HG02943 (cell line): ENCODE measurements around the gene SAFB.
"Not testable (repeated sequence)": the region's sequence is repeated elsewhere in the genome, so short reads cannot be mapped to it uniquely, and the experiment has no call there.

Experiments used
- ATAC-seq: cut with Tn5 transposase; IDR thresholded peaks from one replicate; pipeline ENCODE4 v1.9.1; 2021; ENCODE audit warnings: mild to moderate bottlenecking, low read depth, moderate library complexity; ENCODE audit not compliant: unreplicated experiment

The SAFB gene

DNA sequence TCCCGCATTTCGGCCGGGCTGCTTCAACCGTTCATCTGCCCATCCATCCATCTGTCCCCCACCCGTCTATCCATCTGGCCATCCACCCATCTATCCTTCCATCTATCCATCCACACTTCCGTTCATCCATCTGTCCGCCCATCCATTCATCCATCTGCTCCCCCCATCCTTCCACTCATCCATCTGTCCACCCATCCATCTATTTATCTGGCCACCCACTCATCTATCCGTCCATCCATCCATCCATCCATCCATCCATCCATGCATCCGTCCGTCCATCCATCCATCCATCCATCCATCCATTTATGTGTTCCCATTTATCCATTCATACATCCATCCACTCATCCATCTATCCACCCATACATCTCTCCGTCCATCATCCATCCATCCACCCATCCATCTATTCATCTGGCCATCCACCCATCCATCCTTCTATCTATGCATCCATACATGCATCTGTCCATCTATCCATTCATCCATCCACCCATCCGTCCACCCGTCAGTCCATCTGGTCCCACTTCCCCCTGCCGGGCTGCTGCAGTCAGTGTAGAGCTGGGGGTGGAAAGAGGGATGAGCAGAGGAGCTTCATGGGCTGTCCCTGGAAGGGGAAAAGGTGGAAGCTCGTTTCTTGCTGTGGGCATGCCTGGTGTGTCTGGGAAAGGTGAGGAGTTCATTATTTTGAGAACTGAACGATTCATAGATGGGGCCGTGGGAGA, 58.7 kb downstream of the SAFB start:
- ATAC-seq: no peak

DNA sequence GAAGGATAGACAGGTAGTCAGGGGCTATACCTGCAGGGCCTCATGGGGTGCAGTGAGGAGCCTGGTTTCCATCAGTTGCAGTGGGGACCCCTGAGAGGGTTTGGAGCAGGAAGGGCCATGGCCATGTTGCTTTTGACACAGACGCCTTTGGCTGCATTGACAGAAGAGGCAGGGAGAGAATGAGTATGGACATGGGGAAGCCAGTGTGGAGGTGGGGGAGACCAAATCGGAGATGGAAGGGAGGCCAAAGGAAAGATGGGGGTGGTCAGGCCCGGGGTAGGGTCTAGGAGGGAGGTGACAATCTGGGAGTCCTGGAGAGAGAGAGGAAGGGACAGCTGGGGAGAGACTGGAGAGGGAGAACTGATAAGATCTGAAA, 59.2 kb downstream of the SAFB start:
- no peak for ATAC-seq

DNA sequence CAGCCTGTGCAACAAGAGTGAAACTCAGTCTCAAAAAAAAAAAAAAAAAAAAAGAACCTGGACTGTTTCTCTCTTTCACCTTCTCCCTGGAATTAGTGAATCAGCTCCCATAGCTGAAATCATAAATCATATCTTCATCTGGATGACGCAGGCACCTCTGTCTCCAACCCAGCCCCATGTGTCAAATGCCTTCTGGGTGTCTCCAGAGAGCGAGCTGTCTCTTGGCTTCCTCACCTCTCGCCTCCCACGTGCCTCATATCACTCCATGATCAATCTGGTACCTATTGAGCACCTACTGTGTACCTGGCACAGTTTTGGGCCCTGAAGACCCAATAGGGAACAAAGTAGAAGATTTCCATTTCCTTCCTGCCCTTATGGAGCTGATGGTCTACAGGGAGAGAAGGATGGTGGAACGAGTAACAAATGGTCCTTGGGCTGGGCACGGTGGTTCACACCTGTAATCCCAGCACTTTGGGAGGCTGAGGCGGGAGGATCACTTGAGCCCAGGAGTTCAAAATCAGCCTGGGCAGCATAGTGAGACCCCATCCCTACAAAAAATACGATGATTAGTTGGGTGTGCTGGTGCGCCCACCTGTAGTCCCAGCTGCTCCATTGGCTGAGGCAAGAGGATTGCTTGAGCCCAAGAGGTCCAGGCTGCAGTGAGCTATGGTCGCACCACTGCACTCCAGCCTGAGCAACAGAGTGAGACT, 60.4 kb downstream of the SAFB start:
- no peak for ATAC-seq

DNA sequence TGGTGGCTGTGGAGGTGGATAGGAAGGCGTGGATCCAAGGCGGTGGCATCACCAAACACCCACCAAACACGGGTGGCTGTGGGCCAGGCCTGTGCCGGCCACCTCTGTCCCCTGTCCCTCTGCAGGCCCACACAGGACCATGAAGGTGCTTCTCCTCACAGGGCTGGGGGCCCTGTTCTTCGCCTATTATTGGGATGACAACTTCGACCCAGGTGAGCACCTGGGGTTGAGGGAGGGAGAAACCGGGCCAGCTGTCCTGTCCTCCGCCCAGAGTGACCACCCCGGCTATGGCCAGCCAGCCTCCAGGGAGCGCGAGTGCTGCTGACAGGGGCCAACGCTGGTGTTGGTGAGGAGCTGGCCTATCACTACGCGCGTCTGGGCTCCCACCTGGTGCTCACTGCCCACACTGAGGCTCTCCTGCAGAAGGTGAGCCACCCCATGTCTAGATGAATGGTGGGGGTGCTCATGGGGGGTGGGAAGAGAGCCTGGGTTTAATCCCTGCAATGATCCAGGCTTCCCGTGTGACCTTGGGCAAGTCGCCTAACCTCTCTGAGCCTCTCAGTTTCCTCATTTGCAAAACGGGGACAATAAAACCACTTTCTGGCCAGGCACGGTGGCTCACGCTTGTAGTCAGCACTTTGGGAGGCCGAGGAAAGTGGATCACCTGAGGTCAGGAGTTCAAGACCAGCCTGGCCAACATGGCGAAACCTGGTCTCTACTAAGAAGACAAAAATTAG, 62.0 kb downstream of the SAFB start:
- no peak for ATAC-seq

DNA sequence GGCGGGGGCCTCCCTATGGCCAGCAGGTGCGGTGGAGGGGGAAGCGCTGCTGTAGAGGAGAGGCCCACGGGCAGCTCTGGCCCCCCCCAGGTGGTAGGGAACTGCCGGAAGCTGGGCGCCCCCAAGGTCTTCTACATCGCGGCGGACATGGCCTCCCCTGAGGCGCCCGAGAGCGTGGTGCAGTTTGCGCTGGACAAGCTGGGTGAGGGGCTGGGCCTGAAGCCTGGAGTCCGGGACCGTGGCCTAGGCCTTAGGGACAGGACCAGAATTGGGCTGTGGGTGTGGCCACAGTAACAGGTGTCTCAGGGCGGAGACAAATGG, 63.4 kb downstream of the SAFB start:
- ATAC-seq: no peak

DNA sequence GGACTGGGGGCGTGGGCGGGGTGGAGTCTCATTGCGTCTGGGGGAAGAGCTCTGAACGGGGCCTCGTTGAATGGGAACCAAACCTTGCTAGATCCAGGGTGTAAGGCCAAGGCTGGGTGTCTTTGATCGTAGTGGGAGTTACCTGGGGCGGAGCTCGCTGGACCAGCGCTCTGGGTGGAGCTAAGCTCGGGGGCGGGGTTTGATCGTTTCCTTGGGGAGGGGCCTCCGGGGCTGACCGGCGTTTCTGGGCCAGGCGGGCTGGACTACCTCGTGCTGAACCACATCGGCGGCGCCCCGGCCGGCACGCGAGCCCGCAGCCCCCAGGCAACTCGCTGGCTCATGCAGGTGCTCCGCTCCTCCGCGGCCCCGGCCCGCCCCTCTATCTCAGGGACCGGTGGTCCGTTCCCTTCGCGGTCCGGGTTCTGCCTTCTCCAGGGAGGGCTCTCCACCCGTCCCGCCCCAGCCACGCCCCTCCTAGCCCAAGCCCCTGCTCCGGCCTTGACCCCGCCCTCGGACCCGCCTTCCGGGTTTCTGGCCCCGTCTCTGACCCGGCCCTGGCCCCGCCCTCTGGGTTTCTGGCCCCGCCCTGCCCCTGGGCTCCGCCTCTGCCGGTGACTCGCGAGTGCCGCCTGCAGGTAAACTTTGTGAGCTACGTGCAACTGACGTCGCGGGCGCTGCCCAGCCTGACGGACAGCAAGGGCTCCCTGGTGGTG, 63.9 kb downstream of the SAFB start:
- peak; percentile 49 for ATAC-seq

DNA sequence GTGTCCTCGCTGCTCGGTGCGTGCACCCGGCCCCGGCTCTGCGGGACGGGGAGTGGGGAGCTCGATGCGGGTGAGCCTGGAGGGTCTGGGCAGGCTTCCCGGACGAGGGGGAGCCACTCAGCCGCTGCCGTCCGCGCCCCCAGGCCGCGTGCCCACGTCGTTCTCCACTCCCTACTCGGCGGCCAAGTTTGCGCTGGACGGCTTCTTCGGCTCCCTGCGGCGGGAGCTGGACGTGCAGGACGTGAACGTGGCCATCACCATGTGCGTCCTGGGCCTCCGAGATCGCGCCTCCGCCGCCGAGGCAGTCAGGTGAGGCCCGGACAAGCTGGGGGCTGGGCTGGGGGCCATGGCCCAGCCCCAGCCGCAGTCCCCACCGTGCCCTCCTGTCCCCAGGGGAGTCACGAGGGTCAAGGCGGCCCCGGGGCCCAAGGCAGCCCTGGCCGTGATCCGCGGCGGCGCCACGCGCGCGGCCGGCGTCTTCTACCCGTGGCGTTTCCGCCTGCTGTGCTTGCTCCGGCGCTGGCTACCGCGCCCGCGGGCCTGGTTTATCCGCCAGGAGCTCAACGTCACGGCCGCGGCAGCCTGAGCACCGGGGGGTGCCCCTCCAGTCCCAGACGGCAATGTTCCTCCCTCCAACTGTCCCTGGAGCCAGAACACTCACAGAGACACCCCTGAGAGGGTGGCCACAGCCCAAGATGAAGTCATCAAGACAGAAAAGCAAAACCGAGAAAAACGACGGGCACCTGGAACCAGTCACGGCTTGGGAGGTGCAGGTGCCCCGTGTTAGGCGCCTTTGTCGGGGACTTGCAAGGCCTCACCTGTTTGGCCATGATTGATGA, 64.7 kb downstream of the SAFB start:
- no peak for ATAC-seq

DNA sequence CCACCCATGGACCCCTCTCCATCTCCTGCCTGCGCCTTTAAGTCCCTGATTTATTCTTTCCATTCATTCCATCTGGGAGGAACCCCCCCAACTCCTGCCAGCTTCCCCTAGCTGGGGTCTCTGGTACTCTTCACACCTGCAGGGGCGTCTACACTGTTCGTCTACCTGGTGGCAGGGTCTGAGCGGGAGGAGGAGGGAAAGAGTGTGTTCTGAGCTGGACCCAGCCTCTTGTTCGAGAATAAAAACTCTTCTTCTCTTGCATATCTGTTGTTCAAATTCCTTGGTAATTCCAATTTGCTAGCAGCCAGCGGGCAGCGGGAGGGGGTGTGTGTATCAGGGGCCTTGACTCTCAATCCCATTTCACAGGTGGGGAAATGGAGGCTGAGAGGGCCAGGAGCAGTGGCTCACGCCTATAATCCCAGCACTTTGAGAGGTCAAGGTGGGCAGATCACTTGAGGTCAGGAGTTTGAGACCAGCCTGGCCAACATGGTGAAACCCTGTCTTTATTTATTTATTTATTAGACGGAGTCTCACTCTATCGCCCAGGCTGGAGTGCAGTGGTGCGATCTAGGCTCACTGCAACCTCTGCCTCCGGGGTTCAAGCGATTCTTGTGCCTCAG, 65.5 kb downstream of the SAFB start:
- not testable (repeated sequence) for ATAC-seq

DNA sequence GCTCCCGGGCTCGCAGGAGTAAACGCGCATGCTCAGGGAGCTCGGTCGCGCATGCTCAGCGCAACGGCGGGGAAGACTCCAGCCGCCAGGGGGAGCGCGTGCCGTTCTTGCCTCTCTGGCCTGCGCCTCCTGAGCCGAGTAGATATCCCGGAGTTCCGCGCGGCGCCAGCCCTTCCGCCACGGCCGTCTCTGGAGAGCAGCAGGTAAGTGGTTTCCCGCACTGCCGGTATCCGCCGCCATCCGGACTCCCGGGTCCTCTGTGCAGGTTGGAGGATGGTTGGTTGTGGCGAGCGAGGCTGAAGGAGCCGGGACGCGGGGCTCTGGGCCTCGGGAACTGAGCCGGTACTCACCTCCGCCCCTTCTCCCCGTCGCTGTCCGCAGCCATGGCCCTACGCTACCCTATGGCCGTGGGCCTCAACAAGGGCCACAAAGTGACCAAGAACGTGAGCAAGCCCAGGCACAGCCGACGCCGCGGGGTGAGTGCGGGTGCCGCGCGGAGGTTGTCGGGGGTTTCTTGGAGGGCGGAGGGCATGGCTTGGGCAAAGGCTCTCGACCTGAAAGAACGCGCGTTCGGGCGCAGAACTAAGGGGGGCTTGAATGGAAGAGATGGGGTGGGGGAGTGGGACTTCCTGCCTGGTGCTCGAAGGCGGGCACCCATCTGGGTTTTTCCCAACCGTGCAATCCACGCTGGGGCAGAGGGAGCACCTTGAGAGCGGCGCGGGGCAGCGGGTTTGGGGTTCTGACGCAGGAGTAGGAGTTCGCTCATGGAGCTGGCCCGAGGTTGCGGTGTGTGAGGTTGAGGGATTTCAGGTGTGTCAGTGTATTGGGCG, 67.5 kb downstream of the SAFB start, which contains the start of gene RPL36:
Gene RPL36 (plus strand): TSS at position 171 of the 830 bp plus-strand sequence. CDS start 213 bp downstream, at position 384.
- ATAC-seq: peak; percentile 44

DNA sequence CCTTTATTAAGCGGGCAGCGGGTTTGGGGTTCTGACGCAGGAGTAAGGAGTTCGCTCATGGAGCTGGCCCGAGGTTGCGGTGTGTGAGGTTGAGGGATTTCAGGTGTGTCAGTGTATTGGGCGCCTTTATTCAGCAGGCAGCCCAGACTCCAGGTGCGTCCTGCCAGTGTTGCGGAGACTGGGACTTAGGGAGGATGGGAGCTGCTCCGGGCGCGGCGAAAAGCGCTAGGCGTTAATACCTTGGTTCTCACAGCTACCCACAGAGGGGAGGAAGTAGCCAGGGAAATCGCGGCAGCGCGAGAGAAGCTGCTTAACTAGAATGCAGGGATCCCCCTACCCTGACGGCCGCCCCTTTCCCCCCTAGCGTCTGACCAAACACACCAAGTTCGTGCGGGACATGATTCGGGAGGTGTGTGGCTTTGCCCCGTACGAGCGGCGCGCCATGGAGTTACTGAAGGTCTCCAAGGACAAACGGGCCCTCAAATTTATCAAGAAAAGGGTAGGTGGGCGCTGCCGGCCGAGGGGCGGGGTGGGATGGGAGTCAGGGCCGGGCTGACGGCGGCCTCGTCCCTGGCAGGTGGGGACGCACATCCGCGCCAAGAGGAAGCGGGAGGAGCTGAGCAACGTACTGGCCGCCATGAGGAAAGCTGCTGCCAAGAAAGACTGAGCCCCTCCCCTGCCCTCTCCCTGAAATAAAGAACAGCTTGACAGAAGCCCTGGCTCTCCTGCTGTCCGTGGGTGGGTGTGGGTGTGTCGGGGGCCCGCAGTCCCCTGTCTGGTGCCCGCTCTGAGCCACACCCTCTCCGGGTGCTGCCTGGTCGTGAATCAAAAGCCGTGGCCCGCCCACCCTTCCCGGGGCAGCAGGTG, 68.3 kb downstream of the SAFB start:
- no peak for ATAC-seq

DNA sequence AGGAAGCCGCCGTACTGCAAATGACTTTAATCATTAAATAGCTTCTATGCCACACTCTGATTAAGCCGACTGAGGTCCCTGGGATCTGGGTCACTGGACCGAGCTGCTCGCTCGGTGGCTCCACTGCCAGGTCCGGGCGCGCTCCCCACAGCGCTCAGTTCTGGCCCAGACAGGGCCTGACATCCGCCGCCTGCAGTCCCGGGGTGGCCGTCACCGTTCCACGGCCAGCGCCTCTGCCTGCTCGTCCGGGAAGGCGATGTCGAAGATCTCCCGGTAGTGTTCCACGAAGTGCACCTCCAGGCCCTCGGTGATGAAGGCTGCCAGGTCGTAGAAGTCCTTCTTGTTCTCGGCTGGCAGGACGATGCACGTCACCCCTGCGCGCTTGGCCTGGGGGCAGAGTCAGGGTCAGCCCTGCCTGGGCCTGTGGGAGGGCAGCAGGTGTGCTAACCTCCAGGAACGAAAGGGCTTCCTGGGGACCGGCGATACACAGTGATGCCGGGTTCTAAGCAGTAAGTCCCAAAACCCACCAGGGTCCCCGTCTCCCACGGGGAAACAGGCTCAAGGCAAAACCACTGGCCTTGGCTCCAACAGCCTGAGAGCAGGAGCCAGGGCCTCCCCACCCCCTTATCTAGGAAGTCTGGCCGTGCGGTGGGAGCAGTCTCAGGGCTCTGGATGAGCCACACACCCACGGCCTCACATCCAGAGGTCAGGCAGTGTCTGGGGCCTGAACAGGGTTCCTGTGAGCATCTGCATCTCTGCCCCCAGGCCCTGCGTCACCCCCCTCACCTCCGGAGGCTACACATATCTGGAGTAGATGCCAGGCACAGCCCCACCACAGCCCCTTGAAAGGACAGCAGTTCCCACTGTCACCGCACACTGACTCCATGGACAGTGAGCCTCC, 69.2 kb downstream of the SAFB start:
- ATAC-seq: no peak

DNA sequence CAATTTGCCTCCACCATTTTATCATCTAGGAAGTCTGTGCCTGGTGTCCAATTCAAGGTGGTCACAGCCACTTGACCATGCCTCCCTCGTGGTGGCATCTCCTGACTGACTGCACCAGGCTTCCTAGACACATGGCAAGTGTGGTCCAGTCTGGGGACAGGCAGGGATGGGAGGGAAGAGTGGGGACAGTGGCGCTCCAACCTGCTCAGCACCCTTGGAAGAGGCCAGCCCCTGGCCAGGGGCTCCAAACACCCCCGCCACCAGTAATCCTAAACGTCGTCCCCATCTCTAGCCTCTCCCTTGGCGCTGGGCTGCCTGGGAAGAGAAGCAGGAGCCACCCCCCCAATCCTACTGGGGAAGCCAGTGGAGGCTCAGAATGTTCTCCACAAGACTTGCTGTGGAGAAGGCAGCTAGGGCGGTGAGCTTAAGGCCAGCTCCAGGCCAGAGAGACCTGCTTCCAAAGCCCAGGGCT, 69.9 kb downstream of the SAFB start:
- no peak for ATAC-seq

DNA sequence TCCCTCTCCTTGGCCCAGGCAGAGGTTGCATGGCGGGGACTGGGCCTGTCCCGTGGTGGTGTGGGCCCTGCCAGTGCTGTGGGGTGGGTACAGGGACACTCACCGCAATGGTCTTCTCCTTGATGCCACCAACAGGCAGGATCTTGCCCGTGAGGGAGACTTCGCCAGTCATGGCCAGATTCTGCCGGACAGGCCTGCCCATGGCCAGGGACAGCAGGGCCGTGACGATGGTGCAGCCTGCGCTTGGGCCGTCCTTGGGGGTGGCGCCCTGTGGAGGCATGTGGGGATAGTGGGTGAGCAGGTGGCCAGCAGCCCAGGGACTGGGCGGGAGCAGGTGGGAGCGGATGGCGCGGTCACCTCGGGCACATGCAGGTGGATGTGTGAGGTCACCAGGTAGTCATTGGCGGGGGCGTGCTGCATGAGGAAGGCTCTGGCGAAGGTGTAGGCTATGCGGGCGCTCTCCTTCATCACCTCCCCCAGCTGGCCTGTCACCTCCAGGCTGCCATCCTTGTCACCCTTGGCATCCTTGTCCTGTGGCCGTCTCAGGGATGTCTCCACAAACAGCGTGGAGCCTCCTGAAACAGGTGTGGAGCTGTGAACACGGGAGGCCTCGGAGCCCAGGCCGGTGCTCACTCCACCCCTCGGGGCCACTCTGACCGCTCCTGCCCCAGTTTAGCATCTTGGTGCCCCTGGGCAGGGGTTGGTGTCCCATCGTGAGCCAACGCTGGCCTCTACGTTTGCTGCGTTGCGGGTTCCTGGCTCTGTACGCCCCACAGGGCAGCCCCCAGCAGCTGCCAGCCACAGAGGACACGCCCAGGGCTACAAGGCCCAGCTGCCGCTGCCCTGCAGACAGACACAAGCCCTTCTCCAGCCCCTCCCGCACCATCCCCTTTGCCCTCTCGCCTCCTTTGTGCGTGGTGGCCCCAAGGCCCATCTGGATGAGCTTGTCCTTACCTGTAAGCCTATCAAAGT, 70.6 kb downstream of the SAFB start:
- ATAC-seq: no peak

DNA sequence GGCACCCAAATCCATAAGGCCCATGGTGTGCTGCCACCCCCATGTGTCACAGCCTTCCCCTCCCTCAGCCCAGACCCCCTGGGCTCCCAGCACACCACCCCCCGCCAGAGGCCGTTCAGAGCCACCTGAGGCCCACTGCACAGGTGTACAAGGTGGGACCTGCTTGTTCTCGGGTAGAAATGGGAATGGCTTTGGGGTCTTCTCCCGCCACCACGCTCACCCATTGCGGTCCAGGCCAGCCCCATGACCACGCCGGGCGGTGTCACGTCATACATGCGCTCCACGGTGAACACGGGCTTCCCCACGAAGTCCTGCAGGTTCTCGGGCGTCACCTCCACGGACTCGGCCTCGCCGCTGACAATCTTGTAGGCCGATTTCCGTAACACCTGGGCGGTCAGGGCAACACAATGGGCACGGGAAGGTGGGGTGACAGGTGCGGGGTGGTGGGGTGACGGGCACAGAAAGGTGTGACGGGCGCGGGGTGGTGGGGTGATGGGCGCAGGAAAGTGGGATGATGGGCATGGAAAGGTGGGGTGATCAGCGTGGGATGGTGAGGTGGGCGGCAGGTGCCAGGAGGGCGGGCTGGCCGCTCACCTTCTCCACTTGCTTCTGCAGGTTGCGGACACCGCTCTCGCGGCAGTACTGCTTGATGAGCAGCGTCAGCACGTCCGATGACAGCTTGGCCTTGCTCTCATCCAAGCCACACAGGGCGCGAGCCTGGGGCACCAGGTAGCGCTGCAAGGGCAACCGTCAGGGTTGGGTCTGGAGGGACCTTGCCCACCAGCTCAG, 71.5 kb downstream of the SAFB start:
- no peak for ATAC-seq
